BE2C (cell line): ENCODE results near the gene CD163.
A peak's percentile ranks its signal among the peaks of the same experiment; 100 is the strongest.

Experiments used
- DNase-seq: peaks from one replicate; pipeline ENCODE4 v3.0.0-alpha.2; 2020
- H3K27me3 ChIP-seq: fragments of 250-450 bp; sonication (Bioruptor Pico); 2 replicates; pipeline ENCODE4 v1.5.1; 2020; ENCODE audit warnings: mild to moderate bottlenecking
- H3K36me3 ChIP-seq: fragments of 250-450 bp; sonication (Bioruptor Pico); 2 replicates; pipeline ENCODE4 v1.5.1; 2020; ENCODE audit warnings: mild to moderate bottlenecking
- H3K4me1 ChIP-seq: fragments of 250-450 bp; sonication (Bioruptor Pico); 2 replicates; pipeline ENCODE4 v1.5.1; 2020
- H3K4me3 ChIP-seq: 2 replicates; pipeline ENCODE4 v1.5.1; 2011; ENCODE audit warnings: low read depth, low read length
- H3K9me3 ChIP-seq: fragments of 250-450 bp; sonication (Bioruptor Pico); 2 replicates; pipeline ENCODE4 v1.5.1; 2020
- CTCF ChIP-seq: IDR thresholded peaks from 2 replicates; pipeline ENCODE4 v1.5.1; 2012; ENCODE audit warnings: mild to moderate bottlenecking, low read depth, low read length

Gene CD163

GRCh38 chr12:7472060-7472459, 31.5 kb downstream of the CD163 start:
- Histone ChIP-seq H3K4me3 (no peak overlapping the region), H3K27me3 (peaks cover 5% of the 10 kb centered on the region), H3K36me3 (no peaks in the 10 kb centered on the region), H3K9me3 (no peaks in the 10 kb centered on the region), H3K4me1 (no peaks in the 10 kb centered on the region)
- DNase-seq: no peak
- TF ChIP-seq CTCF: no peak

DNA sequence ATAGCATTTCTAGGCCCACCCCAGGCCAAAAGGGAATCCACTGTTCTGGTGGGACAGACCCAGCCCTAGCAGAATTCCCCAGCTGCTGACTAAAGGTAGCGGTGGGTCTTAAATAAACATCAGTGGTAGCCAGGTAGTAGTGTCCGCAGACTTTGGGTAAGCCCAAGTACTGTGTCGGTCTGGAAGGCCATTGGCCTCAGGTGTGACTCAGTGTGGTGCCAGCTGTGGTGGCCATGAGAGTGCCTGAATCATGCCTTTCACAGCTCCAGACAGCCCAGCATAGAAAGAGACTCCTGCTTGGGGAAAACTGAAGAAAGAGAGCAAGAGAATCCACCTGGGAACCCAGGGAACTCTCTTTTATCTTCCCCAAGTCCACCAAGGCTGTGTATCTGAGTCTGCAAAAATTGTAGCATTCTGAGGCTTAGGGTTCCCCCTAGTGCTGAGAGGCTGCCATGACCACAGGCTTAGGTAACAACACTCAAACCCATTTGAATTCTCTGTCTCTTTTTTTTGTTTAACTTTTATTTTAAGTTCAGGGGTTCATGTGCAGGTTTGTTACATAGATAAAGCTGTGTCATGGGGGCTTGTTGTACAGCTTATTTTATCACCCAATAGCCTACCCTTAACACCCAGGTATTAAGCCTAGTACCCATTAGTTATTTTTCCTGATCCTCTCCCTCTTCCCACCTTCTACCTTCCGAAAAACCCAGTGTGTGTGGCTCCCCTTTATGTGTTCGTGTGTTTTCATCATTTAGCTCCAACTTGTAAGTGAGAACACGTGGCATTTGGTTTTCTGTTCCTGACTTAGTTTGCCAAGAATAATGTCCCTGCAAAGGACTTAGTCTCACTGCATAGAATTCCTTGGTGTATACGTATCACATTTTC, 43.0 kb downstream of the CD163 start:
- DNase-seq: peak; percentile 58
- H3K9me3 ChIP-seq: no peaks in the 10 kb centered on the region
- peaks cover 2% of the 10 kb centered on the region for H3K27me3 ChIP-seq

DNA sequence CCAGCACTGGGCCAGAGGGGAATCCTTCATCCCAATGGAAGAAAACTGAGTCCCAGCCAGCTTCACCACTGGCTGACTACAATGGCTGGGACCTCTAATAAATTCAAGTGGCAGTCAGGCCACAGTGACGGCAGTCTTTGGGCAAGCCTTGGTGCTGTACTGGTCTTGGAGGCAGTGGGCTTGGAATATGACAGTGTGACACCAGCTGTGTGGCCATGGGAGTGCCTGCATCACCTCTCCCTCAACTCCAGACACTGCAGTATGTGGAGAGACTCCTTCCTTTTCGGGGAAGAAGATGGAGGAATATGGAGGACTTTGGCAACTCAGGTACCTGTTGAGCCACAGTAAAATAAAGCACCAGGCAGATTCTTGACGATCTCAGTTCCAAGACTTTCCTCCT, 43.6 kb downstream of the CD163 start:
- H3K4me1 ChIP-seq: no peaks in the 10 kb centered on the region
- no peaks in the 10 kb centered on the region for H3K36me3 ChIP-seq
- H3K9me3 ChIP-seq: no peaks in the 10 kb centered on the region
- peaks cover 2% of the 10 kb centered on the region; the same call in 1 of the 2 replicates for H3K27me3 ChIP-seq
- TF ChIP-seq CTCF: no peak
- H3K4me3 ChIP-seq: no peak overlapping the region
- no peak for DNase-seq

More for the DNA sequence above, 43.0 kb downstream of the CD163 start:
- Histone ChIP-seq H3K36me3 (no peaks in the 10 kb centered on the region), H3K4me3 (no peak overlapping the region), H3K4me1 (no peaks in the 10 kb centered on the region)
- peak; percentile 96 for TF ChIP-seq CTCF

GRCh38 chr12:7451756-7452155, 51.8 kb downstream of the CD163 start:
- no peak overlapping the region for H3K4me3 ChIP-seq
- no peaks in the 10 kb centered on the region for H3K36me3 ChIP-seq
- H3K4me1 ChIP-seq: no peaks in the 10 kb centered on the region
- peaks cover 3% of the 10 kb centered on the region for H3K27me3 ChIP-seq
- DNase-seq: no peak
- TF ChIP-seq CTCF: no peak
- H3K9me3 ChIP-seq: no peaks in the 10 kb centered on the region

DNA sequence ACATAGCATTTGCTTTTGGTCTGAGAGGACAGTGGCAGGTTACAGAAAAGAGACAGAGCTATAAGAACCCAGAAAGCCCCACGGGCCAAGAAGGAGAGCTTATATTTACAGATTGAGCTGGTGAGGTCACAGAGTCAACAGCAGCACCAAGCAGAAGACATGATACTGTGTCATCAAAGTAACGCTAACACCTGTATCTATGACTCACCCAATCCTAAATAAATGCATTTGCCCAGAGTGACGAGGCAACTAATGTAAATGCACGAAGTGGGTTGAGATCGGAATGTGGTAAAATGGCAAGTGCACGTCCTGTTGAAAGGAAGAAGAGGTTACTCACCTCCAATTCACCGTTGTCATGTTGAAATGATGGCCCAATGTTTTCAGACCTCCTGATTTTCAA, 52.9 kb downstream of the CD163 start:
- Histone ChIP-seq H3K27me3 (peaks cover 3% of the 10 kb centered on the region), H3K4me3 (no peak overlapping the region), H3K9me3 (no peaks in the 10 kb centered on the region), H3K4me1 (no peaks in the 10 kb centered on the region), H3K36me3 (no peaks in the 10 kb centered on the region)
- TF ChIP-seq CTCF: no peak
- no peak for DNase-seq

DNA sequence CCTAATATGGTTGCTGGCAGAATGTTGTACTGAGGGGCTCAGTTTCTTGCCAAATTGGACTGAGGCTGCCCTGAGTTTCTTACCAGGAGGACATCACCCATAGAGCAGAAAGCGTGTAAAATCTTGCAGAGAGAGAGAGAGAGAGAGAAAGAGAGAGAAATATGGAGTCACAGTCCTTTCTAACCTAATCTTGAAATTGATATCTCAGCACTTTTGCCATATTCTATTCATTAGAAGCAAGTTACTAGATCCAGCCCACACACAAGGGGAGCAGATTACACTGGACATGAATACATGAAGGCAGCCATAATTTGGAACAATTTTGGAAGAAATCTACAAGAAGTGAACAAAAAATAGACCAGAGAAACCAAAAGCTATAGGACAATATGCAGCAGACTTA, 55.5 kb downstream of the CD163 start:
- Histone ChIP-seq H3K27me3 (no peaks in the 10 kb centered on the region; the same call in none of the 2 replicates), H3K4me1 (no peaks in the 10 kb centered on the region), H3K36me3 (no peaks in the 10 kb centered on the region), H3K4me3 (no peak overlapping the region), H3K9me3 (no peaks in the 10 kb centered on the region)
- TF ChIP-seq CTCF: no peak
- no peak for DNase-seq
